Mammary epithelial cell (primary cell): Measurements from ENCODE around the gene GDAP1L1.

ENCODE experiments used
- CTCF ChIP-seq, 2 donors: IDR thresholded peaks in 1 of 2; conservative IDR thresholded peaks in 1 of 2; 2 replicates each; pipeline ENCODE4 v1.5.1; 2011 to 2012; ENCODE audit warnings: inconsistent platforms in 2 of 2, low read length in 2 of 2, mild to moderate bottlenecking in 2 of 2, control low read depth in 1 of 2, low read depth in 1 of 2; ENCODE audit not compliant: insufficient read depth in 1 of 2; ENCODE audit errors: extremely low read depth in 1 of 2
- EZH2 ChIP-seq: IDR thresholded peaks from 2 replicates; pipeline ENCODE4 v1.6.1; 2012; ENCODE audit warnings: low read length, inconsistent platforms, borderline replicate concordance

GRCh38 chr20:44304383-44304782, 57.3 kb downstream of the GDAP1L1 start:
- TF ChIP-seq CTCF (conservative IDR thresholded peaks at IDR 0.05 in 1 of 2, IDR thresholded peaks at IDR 0.05 in 1 of 2; ENCODE audit: extremely low read depth in 1 of 2, insufficient read depth in 1 of 2, low read depth in 1 of 2, low read length in 2 of 2) (no peak), EZH2 (no peak)
